NT2/D1 (cell line): Measurements from ENCODE around the gene FTO.
"Not testable (repeated sequence)": the region's sequence is repeated elsewhere in the genome, so short reads cannot be mapped to it uniquely, and the experiment has no call there.

Experiments used
- YY1 ChIP-seq: IDR thresholded peaks from 2 replicates; pipeline ENCODE4 v1.6.1; 2011; ENCODE audit not compliant: insufficient read length, insufficient read depth
- ZNF274 ChIP-seq: IDR thresholded peaks from 2 replicates; pipeline ENCODE4 v1.6.1; 2011; ENCODE audit warnings: mild to moderate bottlenecking, low read depth, low read length

DNA sequence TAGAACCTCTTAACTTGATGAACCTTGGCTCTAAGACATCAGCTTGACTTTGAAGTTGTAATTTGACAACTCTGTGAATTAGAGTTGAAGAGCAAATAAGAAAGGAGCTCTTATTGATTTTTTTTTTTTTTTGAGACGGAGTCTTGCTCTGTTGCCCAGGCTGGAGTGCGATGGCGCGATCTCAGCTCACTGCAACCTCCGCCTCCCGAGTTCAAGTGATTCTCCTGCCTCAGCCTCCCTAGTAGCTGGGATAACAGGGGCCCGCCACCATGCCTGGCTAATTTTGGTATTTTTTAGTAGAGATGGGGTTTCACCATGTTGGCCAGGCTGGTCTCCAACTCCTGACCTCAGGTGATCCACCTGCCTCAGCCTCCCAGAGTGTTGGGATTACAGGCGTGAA, 186.9 kb downstream of the FTO start:
- TF ChIP-seq ZNF274, YY1: not testable (repeated sequence)
